Smooth muscle cell of the brain vasculature (primary cell): ENCODE data around the gene EIF5A.
A peak's percentile ranks its signal among the peaks of the same experiment; 100 is the strongest.
"Not testable (repeated sequence)": the region's sequence is repeated elsewhere in the genome, so short reads cannot be mapped to it uniquely, and the experiment has no call there.

Experiments
- DNase-seq: peaks from one replicate; pipeline ENCODE4 v3.0.0-alpha.2; 2012; ENCODE audit warnings: low read depth, low spot score

EIF5A gene

DNA sequence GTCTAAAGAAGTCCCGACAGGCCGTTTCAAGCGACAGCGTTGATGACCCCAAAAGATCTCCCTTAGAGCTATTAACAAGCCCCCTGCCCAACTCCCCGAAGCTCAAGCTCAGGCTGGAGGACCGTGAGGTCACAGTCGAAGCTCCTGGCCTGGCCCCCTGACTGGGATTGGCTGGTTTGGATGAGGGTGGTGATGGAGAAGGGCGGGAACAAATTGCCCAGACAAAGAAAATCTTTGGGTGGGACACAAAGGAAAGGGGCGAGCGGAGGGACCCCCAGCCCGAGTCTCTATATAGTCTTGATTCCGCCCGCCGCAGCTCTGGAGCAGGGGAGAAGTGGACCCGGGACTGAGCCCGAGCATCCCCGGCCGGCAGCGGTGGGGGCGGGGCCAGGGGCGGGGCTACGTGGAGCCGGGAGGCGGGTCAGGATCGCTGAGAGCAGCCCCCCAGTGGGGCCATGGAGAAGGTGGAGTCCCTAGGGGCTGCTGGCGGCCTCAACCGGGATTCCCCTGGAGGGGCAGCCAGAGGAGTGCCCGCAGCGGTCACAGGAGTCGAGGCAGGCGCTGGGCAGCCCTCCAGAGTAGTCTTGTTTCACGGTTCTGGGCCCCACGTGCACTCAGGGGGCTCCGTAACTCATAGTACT, 22.7 kb downstream of the EIF5A start:
- DNase-seq, result peak; percentile 57

DNA sequence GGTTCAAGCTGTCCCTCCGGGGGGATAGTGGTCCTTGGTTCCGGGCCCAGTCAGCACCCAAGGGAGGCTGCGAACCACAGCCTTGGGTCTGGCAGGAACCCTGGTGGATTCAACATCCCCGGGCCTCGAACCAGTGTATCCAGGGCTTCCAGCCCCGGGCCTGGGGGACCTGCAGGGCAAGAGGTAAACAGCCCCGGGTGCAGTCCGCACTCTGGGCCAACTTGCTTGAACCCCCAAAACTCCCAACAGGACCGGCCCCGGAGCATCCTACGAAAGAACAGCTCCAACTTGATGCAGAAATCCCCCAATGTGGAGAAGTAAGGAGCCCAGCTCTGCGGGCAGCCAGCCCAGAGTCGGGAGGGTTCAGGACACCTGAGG, 23.2 kb downstream of the EIF5A start:
- no peak for DNase-seq

GRCh38 chr17:7332111-7332510, 24.7 kb downstream of the EIF5A start:
- DNase-seq, result no peak

GRCh38 chr17:7332600-7333069, 25.2 kb downstream of the EIF5A start:
- not testable (repeated sequence) for DNase-seq

- no peak for DNase-seq
These were observed 27.6 kb downstream of the EIF5A start for GRCh38 chr17:7334938-7335538.

- DNase-seq, result not testable (repeated sequence)
These were observed 28.3 kb downstream of the EIF5A start for GRCh38 chr17:7335765-7336164.

- no peak for DNase-seq
These were observed 29.1 kb downstream of the EIF5A start, which contains the start of gene ACAP1 for GRCh38 chr17:7336240-7337175. Gene ACAP1 (plus strand): TSS chr17:7336529. CDS start chr17:7336735, 206 bp downstream.

DNA sequence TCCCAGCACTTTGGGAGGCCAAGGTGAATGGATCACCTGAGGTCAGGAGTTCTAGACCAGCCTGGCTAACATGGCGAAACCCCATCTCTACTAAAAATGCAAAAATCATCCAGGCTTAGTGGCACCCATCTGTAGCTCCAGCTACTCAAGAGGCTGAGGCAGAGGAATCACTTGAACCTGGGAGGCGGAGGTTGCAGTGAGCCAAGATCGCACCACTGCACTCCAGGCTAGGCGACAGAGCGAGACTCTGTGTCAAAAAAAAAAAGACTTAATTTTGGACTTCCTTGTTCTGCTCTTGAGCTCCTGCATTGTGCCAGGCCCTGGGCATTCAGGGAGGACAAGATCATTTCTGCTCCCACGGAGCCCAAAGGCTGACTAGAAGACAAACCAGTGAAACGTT, 30.2 kb downstream of the EIF5A start:
- not testable (repeated sequence) for DNase-seq

DNA sequence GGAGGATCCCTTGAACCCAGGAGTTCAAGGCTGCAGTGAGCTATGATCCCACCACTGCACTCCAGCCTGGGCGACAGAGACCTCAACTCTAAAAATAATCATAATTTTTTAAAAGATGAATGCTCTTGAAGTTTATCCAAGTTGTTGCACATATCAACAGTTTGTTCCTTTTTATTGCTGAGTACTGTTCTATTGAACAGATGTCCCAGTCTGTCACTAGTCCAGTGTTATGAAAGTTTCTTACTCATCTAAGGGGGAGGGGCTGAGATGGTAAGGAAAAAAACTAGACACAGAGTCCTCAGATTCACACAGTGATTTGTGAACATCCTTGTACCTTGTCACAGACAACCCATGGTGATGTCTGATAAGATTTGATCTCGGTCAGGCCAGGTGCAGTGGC, 32.8 kb downstream of the EIF5A start:
- DNase-seq, result no peak

GRCh38 chr17:7341842-7342241, 34.4 kb downstream of the EIF5A start:
- DNase-seq, result no peak

DNA sequence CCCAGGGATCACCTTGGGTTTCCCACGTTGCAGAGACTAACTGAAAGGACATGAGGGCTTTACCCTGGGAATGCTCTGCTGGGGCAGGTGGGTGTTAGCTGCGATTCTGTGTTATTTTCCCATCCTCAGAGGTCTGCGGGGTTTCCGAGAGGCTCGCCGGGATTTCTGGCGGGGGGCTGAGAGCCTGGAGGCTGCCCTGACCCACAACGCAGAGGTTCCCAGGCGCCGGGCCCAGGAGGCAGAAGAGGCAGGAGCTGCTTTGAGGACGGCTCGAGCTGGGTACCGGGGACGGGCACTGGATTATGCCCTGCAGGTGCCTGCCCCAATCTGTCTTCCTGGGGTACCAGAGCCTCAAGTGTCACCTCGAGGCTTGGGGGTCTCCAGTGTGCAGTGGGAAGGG, 35.8 kb downstream of the EIF5A start:
- no peak for DNase-seq

DNA sequence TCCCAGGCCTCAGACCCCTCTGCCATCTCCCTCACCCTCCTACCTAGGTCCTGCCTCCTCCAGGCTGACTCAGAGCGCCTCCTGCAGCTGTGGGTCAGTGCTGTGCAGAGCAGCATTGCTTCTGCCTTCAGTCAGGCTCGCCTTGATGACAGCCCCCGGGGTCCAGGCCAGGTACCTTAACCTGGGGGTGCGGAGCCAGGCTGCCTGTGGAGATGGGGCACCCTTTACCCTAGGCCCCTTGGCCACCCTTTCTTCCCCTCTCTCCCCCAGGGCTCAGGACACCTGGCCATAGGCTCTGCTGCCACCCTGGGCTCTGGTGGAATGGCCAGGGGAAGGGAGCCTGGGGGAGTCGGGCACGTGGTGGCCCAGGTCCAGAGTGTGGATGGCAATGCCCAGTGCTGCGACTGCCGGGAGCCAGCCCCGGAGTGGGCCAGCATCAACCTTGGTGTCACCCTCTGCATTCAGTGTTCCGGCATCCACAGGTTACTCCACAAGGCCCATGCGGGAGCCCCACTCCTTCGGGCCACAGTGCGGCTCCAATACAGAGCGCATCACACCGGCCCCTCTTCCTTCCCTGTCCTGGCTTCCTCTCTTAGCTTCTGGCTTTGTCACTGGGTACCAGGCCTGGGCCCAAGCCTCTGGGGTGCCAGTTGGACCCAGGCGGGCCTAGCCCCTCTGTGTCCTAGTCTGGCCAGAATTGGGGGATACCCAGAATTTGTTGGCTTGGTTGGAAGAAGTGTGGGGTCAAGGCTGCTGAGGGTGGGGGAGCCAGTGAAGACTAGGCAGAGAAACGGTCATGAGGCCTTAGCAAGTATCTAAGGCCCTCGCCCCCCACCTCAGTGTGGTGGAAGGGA, 39.6 kb downstream of the EIF5A start:
- DNase-seq, result no peak

DNA sequence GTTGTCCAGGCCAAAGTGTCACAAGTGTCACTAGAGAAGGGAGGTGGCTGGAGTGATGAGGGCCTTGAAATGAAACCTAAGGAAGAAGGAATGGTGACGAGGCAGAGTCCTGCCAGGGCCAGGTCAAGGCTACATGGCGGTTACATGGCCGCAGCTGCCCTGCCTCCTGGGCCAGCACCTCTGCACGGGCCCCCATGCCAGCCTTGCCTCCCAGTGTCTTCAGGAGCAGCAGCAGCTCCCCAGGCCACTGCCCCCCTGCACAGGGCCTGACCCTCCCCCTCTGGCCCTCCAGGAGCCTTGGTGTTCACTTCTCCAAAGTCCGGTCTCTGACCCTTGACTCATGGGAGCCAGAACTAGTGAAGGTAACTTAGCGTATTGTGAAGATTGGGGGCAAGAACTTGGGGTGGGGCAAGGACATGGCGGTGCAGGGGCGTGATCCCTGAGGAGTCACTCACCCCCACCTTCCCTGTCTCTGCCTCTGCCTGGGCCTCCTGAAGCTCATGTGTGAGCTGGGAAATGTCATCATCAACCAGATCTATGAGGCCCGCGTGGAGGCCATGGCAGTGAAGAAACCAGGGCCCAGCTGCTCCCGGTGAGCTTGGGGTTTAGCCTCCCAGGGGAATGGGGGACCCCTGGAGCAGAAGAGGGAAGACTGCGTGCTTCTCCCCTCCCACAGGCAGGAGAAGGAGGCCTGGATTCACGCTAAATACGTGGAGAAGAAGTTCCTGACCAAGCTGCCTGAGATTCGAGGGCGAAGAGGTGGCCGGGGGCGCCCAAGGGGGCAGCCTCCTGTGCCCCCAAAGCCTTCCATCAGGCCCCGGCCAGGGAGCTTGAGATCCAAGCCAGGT, 40.4 kb downstream of the EIF5A start:
- DNase-seq, result no peak

DNA sequence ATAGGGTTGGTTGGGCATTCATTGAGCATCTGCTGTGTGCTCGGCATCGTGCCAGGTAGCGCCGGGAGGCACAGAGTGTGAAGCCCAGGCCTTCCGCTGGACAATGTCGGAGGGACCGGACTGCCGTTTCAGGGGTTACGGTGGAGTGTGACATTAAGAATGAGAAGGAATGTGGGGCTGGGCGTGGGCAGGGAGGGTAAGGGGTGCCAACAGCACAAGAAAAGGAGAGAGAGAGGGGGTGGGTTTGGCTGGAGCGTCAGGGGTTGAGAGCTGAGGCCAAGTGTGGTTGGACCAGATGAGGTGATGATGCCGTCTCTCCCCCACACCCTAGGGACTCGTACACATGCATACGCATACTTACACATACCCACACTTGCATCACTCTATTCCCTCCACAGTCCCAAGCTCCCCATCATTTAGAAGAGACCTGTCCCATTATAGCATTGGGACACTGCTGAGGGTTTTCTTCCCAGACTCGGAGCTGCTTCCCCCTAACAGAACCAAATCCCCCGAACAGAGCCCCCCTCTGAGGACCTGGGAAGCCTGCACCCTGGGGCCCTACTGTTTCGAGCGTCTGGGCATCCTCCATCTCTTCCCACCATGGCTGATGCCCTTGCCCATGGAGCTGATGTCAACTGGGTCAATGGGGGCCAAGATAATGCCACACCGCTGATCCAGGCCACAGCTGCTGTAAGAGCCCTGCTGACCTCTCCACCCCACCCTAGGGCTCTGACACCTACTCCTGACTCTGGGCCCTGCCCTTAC, 41.2 kb downstream of the EIF5A start:
- no peak for DNase-seq

- DNase-seq, result peak; percentile 37
These were observed 44.5 kb downstream of the EIF5A start, which contains the start of gene KCTD11 for GRCh38 chr17:7351665-7352502. Gene KCTD11 (plus strand): TSS chr17:7352162.

DNA sequence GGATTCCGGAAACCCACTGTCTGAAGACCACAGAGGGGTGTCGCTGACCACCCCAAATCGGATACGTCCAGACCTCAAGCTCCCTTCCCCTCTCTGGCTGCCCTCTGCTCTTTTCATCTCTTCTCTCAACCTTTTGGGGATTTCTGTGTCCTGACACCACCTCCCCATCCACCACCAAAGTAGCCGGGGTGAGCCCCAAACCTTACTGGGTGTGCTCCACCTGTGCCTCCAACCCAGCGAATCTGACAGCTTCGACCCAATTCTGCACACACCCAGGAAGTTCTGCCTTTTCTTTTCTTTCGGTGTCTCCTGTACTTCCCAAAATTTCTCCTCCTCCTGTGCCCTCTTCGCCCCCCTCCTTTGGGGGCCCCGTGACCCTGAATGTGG, 45.1 kb downstream of the EIF5A start:
- no peak for DNase-seq

GRCh38 chr17:7352910-7353635, 45.6 kb downstream of the EIF5A start:
- DNase-seq, result no peak

GRCh38 chr17:7354262-7354843, 46.9 kb downstream of the EIF5A start:
- no peak for DNase-seq
